GM20431 (cell line): ENCODE results near the gene ARHGEF10L.

Experiments used
- in situ Hi-C: fragments of 300-500 bp; cut with MseI, MboI; formaldehyde crosslinking; loops from one replicate; pipeline ENCODE4 v1.15.0; 2020; ENCODE audit warnings: low sequenced_read_pairs; ENCODE audit not compliant: unreplicated experiment

Gene ARHGEF10L

GRCh38 chr1:17603091-17603841, 63.8 kb downstream of the ARHGEF10L start:
- in situ Hi-C loops = loop anchor here (10.0 kb wide), 1 partner anchor 98 kb away; no protein-coding TSS in a partner anchor

GRCh38 chr1:17605582-17606344, 66.3 kb downstream of the ARHGEF10L start:
- in situ Hi-C loops = loop anchor here (10.0 kb wide), 1 partner anchor 101 kb away; no protein-coding TSS in a partner anchor

GRCh38 chr1:17606826-17607440, 67.4 kb downstream of the ARHGEF10L start:
- in situ Hi-C loops = loop anchor here (10.0 kb wide), 1 partner anchor 102 kb away; no protein-coding TSS in a partner anchor

GRCh38 chr1:17607644-17608581, 68.4 kb downstream of the ARHGEF10L start:
- in situ Hi-C loops = loop anchor here (10.0 kb wide), 1 partner anchor 103 kb away; no protein-coding TSS in a partner anchor

GRCh38 chr1:17609529-17609928, 70.0 kb downstream of the ARHGEF10L start:
- in situ Hi-C loops = loop anchor here (10.0 kb wide), 1 partner anchor 105 kb away; no protein-coding TSS in a partner anchor

GRCh38 chr1:17610085-17610484, 70.6 kb downstream of the ARHGEF10L start:
- in situ Hi-C loops = no loop called here

GRCh38 chr1:17610713-17611112, 71.2 kb downstream of the ARHGEF10L start:
- in situ Hi-C loops = no loop called here

- in situ Hi-C loops = no loop called here
Measured at GRCh38 chr1:17611991-17612390, 72.5 kb downstream of the ARHGEF10L start.

- in situ Hi-C loops = no loop called here
Measured at GRCh38 chr1:17612831-17613230, 73.3 kb downstream of the ARHGEF10L start.

- in situ Hi-C loops = no loop called here
Measured at GRCh38 chr1:17614586-17614985, 75.1 kb downstream of the ARHGEF10L start.

- in situ Hi-C loops = no loop called here
Measured at GRCh38 chr1:17615157-17615556, 75.7 kb downstream of the ARHGEF10L start.

- in situ Hi-C loops = no loop called here
Measured at GRCh38 chr1:17615959-17616358, 76.5 kb downstream of the ARHGEF10L start.

GRCh38 chr1:17616731-17617279, 77.3 kb downstream of the ARHGEF10L start:
- in situ Hi-C loops = no loop called here

- in situ Hi-C loops = no loop called here
Measured at GRCh38 chr1:17617787-17618557, 78.5 kb downstream of the ARHGEF10L start.

- in situ Hi-C loops = no loop called here
Measured at GRCh38 chr1:17618558-17619247, 79.2 kb downstream of the ARHGEF10L start.

GRCh38 chr1:17620448-17620847, 81.0 kb downstream of the ARHGEF10L start:
- in situ Hi-C loops = no loop called here

GRCh38 chr1:17621691-17622090, 82.2 kb downstream of the ARHGEF10L start:
- in situ Hi-C loops = no loop called here

GRCh38 chr1:17622823-17623222, 83.3 kb downstream of the ARHGEF10L start:
- in situ Hi-C loops = no loop called here
